Mesothelial cell of epicardium (in vitro differentiated cells): ENCODE results near the gene MESD. TPM values are rescaled to one million over a fixed set of nuclear protein-coding genes. Genes with fewer than 3 reads are reported as not detected.
A peak's percentile ranks its signal among the peaks of the same experiment; 100 is the strongest.

ENCODE experiments used
- DNase-seq, 2 experiments: peaks; one replicate each; pipeline ENCODE4 v3.0.0; 2021; ENCODE audit warnings: low spot score in 2 of 2; ENCODE audit not compliant: unreplicated experiment in 2 of 2
- H3K27ac Mint-ChIP-seq: 2 replicates; pipeline ENCODE4 v1.8.0; 2021; ENCODE audit warnings: mixed read lengths
- H3K27me3 Mint-ChIP-seq: 2 replicates; pipeline ENCODE4 v1.8.0; 2021; ENCODE audit warnings: low read depth, mixed read lengths
- H3K36me3 Mint-ChIP-seq: 2 replicates; pipeline ENCODE4 v1.8.0; 2021; ENCODE audit warnings: mixed read lengths
- H3K4me1 Mint-ChIP-seq: 2 replicates; pipeline ENCODE4 v1.8.0; 2021; ENCODE audit warnings: mixed read lengths
- H3K4me3 Mint-ChIP-seq: 2 replicates; pipeline ENCODE4 v1.8.0; 2021; ENCODE audit warnings: mild to moderate bottlenecking, moderate library complexity, mixed read lengths
- H3K9me3 Mint-ChIP-seq: 2 replicates; pipeline ENCODE4 v1.8.0; 2021; ENCODE audit warnings: mixed read lengths
- total RNA-seq: library from RNA; stranded (reverse); gene quantifications from 3 replicates; pipeline ENCODE4 v1.2.1, GENCODE V29; 2021
- TF ChIP-seq, protein P1 (sequence below): fragments of 200-600 bp; sonication (generic); IDR thresholded peaks from one replicate; pipeline ENCODE4 v1.5.0; 2021; ENCODE audit warnings: antibody characterized with exemption; ENCODE audit not compliant: unreplicated experiment

The MESD gene
- total RNA-seq, 1 donor from 2014 or later: 34.9 TPM

GRCh38 chr15:81000144-81000623, 10.6 kb upstream of the MESD start:
- no peaks in the 10 kb centered on the region for H3K27me3 Mint-ChIP-seq

DNA sequence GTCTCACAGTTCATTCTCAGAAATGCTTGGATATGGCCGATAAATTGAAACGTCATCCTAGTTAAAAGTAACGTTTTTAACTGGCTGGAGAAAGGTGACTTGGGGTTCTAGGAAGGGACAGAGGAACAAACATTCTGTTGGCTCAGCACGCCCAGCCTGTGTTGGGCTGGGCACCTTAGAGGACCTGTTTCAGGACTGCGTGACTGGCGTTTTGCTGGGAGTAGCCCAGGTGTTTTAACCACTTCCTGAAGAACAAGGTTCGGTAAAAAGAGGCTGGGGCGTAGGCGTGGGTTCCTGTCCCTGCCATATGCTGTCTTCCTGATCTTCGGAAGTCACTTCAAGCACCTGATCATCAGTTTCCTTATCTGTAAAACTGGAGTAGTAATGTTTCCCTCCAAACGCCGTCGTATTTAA, 10.0 kb upstream of the MESD start:
- peaks cover 4% of the 10 kb centered on the region for H3K36me3 Mint-ChIP-seq
- H3K4me3 Mint-ChIP-seq: peak overlapping the region; percentile 81
- H3K27ac Mint-ChIP-seq: peak overlapping the region; percentile 93
- DNase-seq: no peak
- TF ChIP-seq, protein P1, sequence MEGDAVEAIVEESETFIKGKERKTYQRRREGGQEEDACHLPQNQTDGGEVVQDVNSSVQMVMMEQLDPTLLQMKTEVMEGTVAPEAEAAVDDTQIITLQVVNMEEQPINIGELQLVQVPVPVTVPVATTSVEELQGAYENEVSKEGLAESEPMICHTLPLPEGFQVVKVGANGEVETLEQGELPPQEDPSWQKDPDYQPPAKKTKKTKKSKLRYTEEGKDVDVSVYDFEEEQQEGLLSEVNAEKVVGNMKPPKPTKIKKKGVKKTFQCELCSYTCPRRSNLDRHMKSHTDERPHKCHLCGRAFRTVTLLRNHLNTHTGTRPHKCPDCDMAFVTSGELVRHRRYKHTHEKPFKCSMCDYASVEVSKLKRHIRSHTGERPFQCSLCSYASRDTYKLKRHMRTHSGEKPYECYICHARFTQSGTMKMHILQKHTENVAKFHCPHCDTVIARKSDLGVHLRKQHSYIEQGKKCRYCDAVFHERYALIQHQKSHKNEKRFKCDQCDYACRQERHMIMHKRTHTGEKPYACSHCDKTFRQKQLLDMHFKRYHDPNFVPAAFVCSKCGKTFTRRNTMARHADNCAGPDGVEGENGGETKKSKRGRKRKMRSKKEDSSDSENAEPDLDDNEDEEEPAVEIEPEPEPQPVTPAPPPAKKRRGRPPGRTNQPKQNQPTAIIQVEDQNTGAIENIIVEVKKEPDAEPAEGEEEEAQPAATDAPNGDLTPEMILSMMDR: no peak
- no peaks in the 10 kb centered on the region for H3K9me3 Mint-ChIP-seq
- H3K27me3 Mint-ChIP-seq: no peaks in the 10 kb centered on the region
- peaks cover 13% of the 10 kb centered on the region for H3K4me1 Mint-ChIP-seq

More at GRCh38 chr15:81000144-81000623, 10.6 kb upstream of the MESD start:
- H3K4me3 Mint-ChIP-seq: peak overlapping the region; percentile 81
- no peaks in the 10 kb centered on the region for H3K9me3 Mint-ChIP-seq
- TF ChIP-seq, protein P1: no peak
- peaks cover 13% of the 10 kb centered on the region for H3K4me1 Mint-ChIP-seq
- H3K36me3 Mint-ChIP-seq: peaks cover 4% of the 10 kb centered on the region
- peak overlapping the region; percentile 93 for H3K27ac Mint-ChIP-seq
- no peak for DNase-seq

DNA sequence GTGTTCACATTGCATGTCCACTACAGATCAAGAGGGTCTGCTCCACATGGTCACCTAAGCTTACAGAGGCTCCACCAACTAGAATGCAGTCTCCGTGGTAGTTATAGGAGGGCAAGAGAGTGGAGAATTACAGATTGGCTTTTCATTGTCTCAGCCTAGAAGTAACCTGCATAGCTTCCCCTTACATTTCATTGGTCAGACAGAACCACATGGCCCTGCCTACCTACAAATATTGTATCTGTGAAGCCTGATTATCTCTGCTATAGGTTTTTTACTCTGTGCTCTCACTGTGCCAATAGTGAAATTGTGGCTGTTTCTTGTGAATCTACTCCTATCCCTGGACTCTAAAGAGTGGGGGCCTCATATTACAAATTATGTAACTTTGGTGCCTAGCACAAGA, 8.6 kb upstream of the MESD start:
- H3K36me3 Mint-ChIP-seq: peaks cover 3% of the 10 kb centered on the region
- H3K27ac Mint-ChIP-seq: no peak overlapping the region
- H3K27me3 Mint-ChIP-seq: no peaks in the 10 kb centered on the region
- H3K4me1 Mint-ChIP-seq: peaks cover 6% of the 10 kb centered on the region
- no peak for DNase-seq
- TF ChIP-seq, protein P1: no peak
- H3K9me3 Mint-ChIP-seq: no peaks in the 10 kb centered on the region
- no peak overlapping the region for H3K4me3 Mint-ChIP-seq

DNA sequence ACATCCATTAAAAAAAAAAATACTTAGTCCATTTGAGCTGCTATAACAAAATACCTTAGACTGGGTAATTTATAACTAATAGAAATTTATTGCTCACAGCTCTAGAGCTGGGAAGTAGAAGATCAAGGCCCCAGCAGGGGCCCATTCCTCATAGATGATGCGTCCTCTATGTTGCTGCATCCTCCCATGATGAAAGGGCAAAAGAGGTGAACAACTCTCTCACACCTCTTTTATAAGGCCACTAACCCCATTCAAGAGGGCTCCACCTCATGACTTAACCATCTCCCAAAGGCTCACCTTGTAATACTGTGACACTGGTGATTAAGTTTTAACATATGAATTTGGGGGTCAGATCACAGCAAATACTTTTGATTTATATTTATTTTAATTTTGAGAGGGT, 8.1 kb upstream of the MESD start:
- Mint-ChIP-seq H3K27me3 (no peaks in the 10 kb centered on the region), H3K36me3 (peaks cover 2% of the 10 kb centered on the region), H3K9me3 (no peaks in the 10 kb centered on the region), H3K4me1 (peaks cover 6% of the 10 kb centered on the region), H3K27ac (no peak overlapping the region), H3K4me3 (no peak overlapping the region)
- no peak for DNase-seq
- TF ChIP-seq, protein P1: no peak

DNA sequence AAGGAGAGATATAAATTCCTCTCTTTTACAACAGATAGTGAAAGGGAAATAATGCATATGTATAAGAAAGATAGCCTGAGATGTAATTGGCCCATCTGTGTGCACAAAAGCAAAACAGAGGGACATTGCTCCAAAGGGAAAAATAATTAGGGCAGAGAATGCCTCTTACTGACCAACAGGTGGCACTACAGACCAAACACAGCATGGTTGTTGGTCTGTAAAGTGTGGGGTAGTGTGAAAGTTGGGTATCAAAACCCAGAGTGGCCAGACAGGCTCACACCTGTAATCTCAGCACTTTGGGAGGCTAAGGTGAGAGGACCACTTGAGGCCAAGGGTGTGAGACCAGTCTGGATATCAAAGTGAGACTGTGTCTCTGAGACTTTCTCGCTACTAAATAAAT, 6.6 kb upstream of the MESD start:
- TF ChIP-seq, protein P1: no peak
- no peak overlapping the region for H3K27ac Mint-ChIP-seq
- H3K4me3 Mint-ChIP-seq: no peak overlapping the region
- H3K4me1 Mint-ChIP-seq: peaks cover 6% of the 10 kb centered on the region
- H3K36me3 Mint-ChIP-seq: peaks cover 2% of the 10 kb centered on the region
- H3K27me3 Mint-ChIP-seq: no peaks in the 10 kb centered on the region
- no peaks in the 10 kb centered on the region for H3K9me3 Mint-ChIP-seq
- DNase-seq: no peak

DNA sequence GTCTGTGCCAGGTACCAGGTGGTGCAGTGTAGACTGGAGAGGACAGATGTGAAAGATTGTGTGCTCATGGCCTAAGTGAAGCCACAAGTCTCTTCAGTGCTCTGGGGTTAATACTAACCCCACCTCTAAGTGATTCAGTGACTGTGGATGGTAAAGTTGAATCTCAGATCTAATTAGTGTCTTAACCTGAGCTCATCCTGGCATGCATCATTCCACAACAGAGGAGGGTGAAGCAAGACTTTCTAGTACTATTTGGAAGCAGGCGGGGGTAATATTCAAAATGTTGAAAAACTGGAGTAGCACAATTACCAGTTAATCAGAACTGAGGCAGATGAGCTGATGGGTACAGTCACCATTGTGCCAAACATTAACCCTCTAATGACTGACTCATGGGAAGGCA, 2.8 kb upstream of the MESD start:
- H3K36me3 Mint-ChIP-seq: peaks cover 1% of the 10 kb centered on the region
- TF ChIP-seq, protein P1: no peak
- H3K27me3 Mint-ChIP-seq: no peaks in the 10 kb centered on the region
- no peaks in the 10 kb centered on the region for H3K9me3 Mint-ChIP-seq
- H3K4me1 Mint-ChIP-seq: peaks cover 12% of the 10 kb centered on the region
- no peak overlapping the region for H3K27ac Mint-ChIP-seq
- no peak for DNase-seq
- H3K4me3 Mint-ChIP-seq: no peak overlapping the region
